AG09309 (cell line): Measurements from ENCODE around the gene ATP6AP2.
"Not testable (repeated sequence)": the region's sequence is repeated elsewhere in the genome, so short reads cannot be mapped to it uniquely, and the experiment has no call there.

ENCODE experiments used
- DNase-seq: peaks from one replicate; pipeline ENCODE4 v3.0.0-alpha.2; 2010; ENCODE audit warnings: low read depth
- H3K4me3 ChIP-seq: 2 replicates; pipeline ENCODE4 v1.5.1; 2011; ENCODE audit warnings: mild to moderate bottlenecking, low read depth, low read length, moderate library complexity; ENCODE audit not compliant: control insufficient read depth
- CTCF ChIP-seq: IDR thresholded peaks from 2 replicates; pipeline ENCODE4 v1.5.1; 2011; ENCODE audit warnings: mild to moderate bottlenecking, low read depth, low read length, inconsistent platforms; ENCODE audit not compliant: insufficient read depth, control insufficient read depth; ENCODE audit errors: missing control alignments

Gene ATP6AP2

GRCh38 chrX:40552768-40553167 lies 28.0 kb upstream of the ATP6AP2 start:
- TF ChIP-seq CTCF = peak; percentile 34
- no peak overlapping the region for H3K4me3 ChIP-seq
- no peak for DNase-seq

- DNase-seq = no peak
- TF ChIP-seq CTCF = no peak
- no peak overlapping the region for H3K4me3 ChIP-seq
Measured at GRCh38 chrX:40558590-40558989, 22.2 kb upstream of the ATP6AP2 start.

GRCh38 chrX:40563784-40564183 lies 17.0 kb upstream of the ATP6AP2 start:
- H3K4me3 ChIP-seq = no peak overlapping the region
- no peak for TF ChIP-seq CTCF
- DNase-seq = no peak

GRCh38 chrX:40564447-40564846 lies 16.3 kb upstream of the ATP6AP2 start:
- H3K4me3 ChIP-seq = no peak overlapping the region
- no peak for TF ChIP-seq CTCF
- DNase-seq = no peak

- DNase-seq = no peak
- TF ChIP-seq CTCF = no peak
- H3K4me3 ChIP-seq = no peak overlapping the region
Measured at GRCh38 chrX:40570346-40571093, 10.2 kb upstream of the ATP6AP2 start.

GRCh38 chrX:40571164-40571563 lies 9.6 kb upstream of the ATP6AP2 start:
- H3K4me3 ChIP-seq, DNase-seq: not testable (repeated sequence)

- no peak for TF ChIP-seq CTCF
- no peak for DNase-seq
- H3K4me3 ChIP-seq = no peak overlapping the region
Measured at GRCh38 chrX:40571600-40571999, 9.2 kb upstream of the ATP6AP2 start.
